ENCODE measurements around the gene DCHS1. TPM values are rescaled to one million over a fixed set of nuclear protein-coding genes. Genes with fewer than 3 reads are reported as not detected.

The DCHS1 gene
- total and polyA plus RNA-seq, 9 of the 15 experiments (the other 6 are each of a cell fraction or from before 2014, with no cell fraction given), result 0.04 to 0.49 (median 0.14) TPM; not detected in 2

DNA sequence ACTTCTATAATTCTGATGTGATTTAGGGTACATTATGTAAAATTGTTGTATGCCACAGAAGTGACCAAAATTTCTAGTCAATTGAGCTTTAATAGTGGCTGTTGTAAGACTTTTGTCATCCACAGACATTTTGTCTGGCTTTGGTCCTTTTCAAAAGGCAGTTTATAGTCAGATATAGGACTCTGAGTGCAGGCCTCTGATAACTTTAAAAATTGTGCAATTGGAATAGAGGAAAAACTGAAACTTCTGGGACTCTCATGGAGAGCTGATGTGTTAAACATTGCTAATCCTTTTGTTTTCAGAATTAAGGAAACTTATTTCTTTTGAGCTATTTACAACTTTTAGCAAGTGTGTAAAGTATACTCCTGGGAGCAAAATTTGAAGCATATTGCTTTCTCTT lies 36.5 kb upstream of the DCHS1 start:
- Histone ChIP-seq H3K4me3 (no peak overlapping the region), H3K27me3 (ENCODE audit: control insufficient read depth in 2 of 2, insufficient read depth in 2 of 2, low read length in 2 of 2) (no peaks in the 10 kb centered on the region), H3K9me3 (replicated peaks; ENCODE audit: control insufficient read depth, insufficient read depth, low read depth, low read length) (peaks cover 5% of the 10 kb centered on the region), H3K9ac (ENCODE audit: insufficient read depth in 1 of 2, low read depth in 2 of 2, low read length in 2 of 2) (peak overlapping the region in 1 of 2 experiments; percentile 76; a peak in 2 of 4 replicates), H3K27ac (ENCODE audit: extremely low read depth, low read depth, low read length) (peak overlapping the region; percentile 71; the same call in 2 of the 3 replicates), H3K79me2 (ENCODE audit: control insufficient read depth, insufficient read depth, low read length) (peaks cover 25% of the 10 kb centered on the region), H3K9me1 (ENCODE audit: control insufficient read depth, insufficient read depth, low read length) (no peaks in the 10 kb centered on the region), H3K36me3 (ENCODE audit: control insufficient read depth, insufficient read depth, low read length) (peaks cover 21% of the 10 kb centered on the region), H2AFZ (ENCODE audit: low read depth, low read length) (peak overlapping the region; percentile 73), H4K20me1 (replicated peaks; ENCODE audit: control insufficient read depth, insufficient read depth, low read length) (no peaks in the 10 kb centered on the region), H3K4me2 (ENCODE audit: insufficient read depth, low read length) (peak overlapping the region; percentile 47), H3K4me1 (replicated peaks in 1 of 2; ENCODE audit: control insufficient read depth in 2 of 2, insufficient read depth in 2 of 2, low read length in 2 of 2) (peaks cover 0 to 18% of the 10 kb centered on the region in 2 experiments; a peak in 3 of 5 replicates)
- no TSS peak for BruUV-seq (replicated peaks)
- TF ChIP-seq TRIM24 (IDR thresholded peaks at IDR 0.05) (no peak), CEBPG (CRISPR knock-in tag; IDR thresholded peaks at IDR 0.05) (no peak), CEBPG (tag; conservative IDR thresholded peaks at IDR 0.05 in 1 of 2, IDR thresholded peaks at IDR 0.05 in 1 of 2) (peak; percentile 68 to 71), CEBPB (tag; IDR thresholded peaks at IDR 0.05) (peak; percentile 85), PURB (CRISPR knock-in tag; IDR thresholded peaks at IDR 0.05; ENCODE audit: low read depth) (no peak)
- no peak for FAIRE-seq
- no peak for DNase-seq (ENCODE audit: extremely low read depth in 1 of 4, low spot score in 3 of 4)
- ChIA-PET POLR2A (interaction anchor here (0.6 to 1.6 kb wide), 5 partner anchors 147 to 219 kb away, joined by 3 to 6 read pairs (median 3); partner anchors contain the start of gene TRIM3), CTCF (ENCODE audit: low intra/inter-chr PET ratio) (interaction anchor here (0.5 kb wide), 1 partner anchor 9 kb away, joined by 4 read pairs; no protein-coding TSS in a partner anchor)
- intact Hi-C loops (cut with micrococcal nuclease) (no loop called here), in situ Hi-C loops (cut with MboI) (no loop called here)
- ATAC-seq, result peak; percentile 49

Data from K562 (cell line).